Lung microvascular endothelial cell (primary cell): Measurements from ENCODE around the gene DLG1. TPM values are rescaled to one million over a fixed set of nuclear protein-coding genes. Genes with fewer than 3 reads are reported as not detected.

Source experiments
- DNase-seq, 2 donors: peaks; one replicate each; pipeline versions ENCODE4 v3.0.0 to v3.0.0-alpha.2; 2010; ENCODE audit warnings: low read depth in 2 of 2
- total RNA-seq: library from RNA; depleted of rRNA; stranded (reverse); fragments of >200 nt; gene quantifications from 2 replicates; pipeline ENCODE4 v1.2.1, GENCODE V29; 2014

DLG1 gene
- total RNA-seq, 1 donor from 2014 or later = 80.2 TPM

- DNase-seq = peak; percentile 41 to 62
These were observed 19.0 kb upstream of the DLG1 start for GRCh38 chr3:197317250-197317963.

DNA sequence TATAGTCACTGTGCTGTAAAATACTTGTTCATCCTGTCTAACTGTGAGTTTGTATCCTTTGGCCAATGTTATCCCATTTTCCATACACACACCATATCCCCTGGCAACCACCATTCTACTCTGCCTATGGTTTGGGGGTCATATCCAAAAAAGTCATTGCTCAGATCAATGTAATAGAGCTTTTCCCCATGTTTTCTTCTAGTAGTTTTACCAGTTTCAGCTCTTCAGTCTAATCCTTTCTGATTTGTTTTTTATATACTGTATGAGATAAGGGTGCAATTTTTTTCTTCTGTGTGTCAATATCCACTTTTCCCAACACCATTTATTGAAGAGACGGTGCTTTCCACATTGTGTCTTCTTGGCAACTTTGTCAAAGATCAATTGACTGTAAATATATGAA is 14.0 kb upstream of the DLG1 start:
- no peak for DNase-seq

DNA sequence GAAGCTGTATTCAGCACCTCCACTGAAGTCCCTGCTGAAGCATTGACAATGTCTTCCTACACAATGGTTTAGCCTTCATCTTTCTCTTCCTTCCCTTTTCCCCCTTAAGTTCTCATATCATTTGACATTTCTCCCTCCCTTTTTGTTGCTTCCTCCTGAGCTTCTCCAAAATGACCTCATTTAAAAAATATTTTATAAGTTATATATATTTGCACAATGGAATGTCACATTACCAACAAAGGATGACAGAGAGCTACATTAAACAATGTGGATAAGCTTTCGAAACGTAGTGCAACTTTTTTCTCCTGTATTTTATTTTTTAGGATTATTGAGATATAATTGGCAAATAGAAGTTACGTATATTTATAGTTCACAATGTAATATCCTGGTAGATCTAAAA is 13.2 kb upstream of the DLG1 start:
- DNase-seq = no peak

- peak; percentile 24 to 88 for DNase-seq
These were observed 11.3 kb upstream of the DLG1 start for GRCh38 chr3:197309528-197310361.

- peak in 1 of 2 donors; percentile 70 for DNase-seq
These were observed 10.2 kb upstream of the DLG1 start for GRCh38 chr3:197308591-197308990.

GRCh38 chr3:197306374-197307086 is 8.1 kb upstream of the DLG1 start:
- DNase-seq = peak in 1 of 2 donors; percentile 42

DNA sequence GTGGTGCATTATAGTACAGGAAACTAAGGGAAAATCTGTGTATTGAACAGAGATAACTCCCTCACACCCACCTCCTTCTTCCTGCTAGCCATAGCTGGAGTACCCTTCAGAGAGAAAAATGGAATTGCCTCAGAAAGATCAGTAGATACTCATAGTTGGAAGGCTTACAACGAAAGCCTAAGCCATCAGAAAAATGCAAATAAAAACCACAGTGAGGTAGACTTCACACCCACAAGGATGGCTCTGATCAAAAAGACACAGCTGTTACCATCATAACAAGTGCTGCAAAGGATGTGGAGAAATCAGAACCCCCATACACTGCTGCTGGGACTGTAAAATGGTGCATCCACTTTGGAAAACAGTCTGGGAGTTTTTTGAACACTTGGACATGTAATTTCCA is 7.4 kb upstream of the DLG1 start:
- no peak for DNase-seq

GRCh38 chr3:197303452-197303851 is 5.0 kb upstream of the DLG1 start:
- no peak for DNase-seq

- DNase-seq = peak; percentile 14 to 17
These were observed 4.4 kb upstream of the DLG1 start for GRCh38 chr3:197302696-197303341.

- DNase-seq = no peak
These were observed 3.6 kb upstream of the DLG1 start for GRCh38 chr3:197302033-197302432.

DNA sequence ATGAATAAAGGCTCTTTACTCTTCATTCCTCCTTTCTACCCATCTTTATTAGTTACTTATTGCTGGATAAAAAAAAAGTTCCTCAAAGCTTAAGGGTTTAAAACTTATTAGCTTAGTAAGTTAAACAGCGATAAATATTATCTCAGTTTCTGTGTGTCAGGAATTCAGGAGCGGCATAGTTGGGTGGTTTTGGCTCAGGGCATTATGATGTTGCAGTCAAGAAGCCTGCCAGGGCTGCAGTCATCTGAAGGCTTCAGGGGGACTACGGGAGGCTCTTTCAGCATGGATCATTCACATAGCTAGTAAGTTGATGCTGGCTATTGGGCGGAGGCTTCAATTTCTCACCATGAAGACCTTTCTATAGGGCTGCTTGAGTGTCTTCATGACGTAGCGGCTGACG is 1.9 kb upstream of the DLG1 start:
- no peak for DNase-seq

- peak; percentile 37 to 44 for DNase-seq
These were observed 788 bp upstream of the DLG1 start for GRCh38 chr3:197298945-197299854.

DNA sequence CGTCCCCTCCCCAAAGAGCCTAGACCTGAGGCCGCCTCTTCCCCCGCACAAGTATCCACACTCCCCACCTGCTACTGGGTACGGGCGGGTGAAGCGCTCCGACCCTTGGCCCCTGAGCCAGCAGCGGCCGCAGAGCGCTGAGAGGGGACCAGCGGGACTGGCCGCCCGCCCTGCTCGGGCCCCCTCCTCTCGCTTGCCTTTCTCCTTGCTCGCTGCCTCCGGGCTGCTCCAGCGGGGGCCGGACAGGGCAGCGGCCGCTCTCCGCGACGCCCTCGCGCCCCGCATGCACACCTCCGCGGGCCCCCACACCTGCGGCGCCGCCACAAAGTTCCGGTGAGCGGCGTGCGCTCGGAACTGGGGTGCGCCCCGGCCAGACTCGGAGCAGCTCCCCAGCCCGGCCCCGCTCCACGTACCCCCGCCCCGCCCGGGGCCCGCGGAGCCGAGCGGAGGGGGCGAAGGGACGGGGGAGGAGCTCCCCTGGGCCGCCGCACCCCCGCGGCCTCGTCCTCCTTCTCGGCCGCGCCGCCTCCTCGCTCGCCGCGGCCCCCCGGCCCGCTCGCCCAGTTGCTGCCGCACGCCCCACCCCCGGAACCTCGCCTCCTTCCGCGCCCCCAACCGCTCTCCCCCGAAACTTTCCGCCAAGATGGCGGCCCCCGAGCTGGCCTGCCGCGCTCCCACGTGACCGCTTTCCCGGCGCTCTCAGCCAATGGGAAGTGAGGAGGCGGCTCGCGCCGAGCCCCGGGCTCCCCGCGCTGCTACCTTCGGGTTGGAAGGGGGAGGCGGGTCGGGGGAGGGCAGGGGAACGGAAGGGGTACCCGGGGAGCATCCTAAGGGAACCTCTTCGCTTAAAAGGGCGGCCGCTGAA is 704 bp downstream of the DLG1 start:
- peak; percentile 90 for DNase-seq

DNA sequence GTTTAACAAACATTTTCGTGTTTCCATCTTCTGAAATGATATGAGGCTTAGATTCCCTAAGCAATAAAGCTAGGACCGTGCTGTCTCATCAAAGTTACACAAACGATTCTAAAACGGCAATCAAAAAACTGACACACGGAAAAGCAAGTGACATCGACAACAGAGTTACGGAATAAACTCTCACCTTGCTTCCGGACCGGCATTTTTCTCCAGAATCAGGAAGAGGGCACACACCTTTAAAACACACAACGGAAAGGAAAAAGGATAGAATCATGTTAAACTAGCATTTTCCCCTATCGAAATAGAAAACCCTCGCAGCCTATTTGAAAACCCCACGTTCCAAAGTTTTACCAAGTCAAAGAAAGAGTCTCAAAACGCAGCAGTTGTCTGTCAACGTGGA is 1.4 kb downstream of the DLG1 start:
- peak; percentile 17 to 49 for DNase-seq

GRCh38 chr3:197296545-197296944 is 1.9 kb downstream of the DLG1 start:
- DNase-seq = no peak

- peak in 1 of 2 donors; percentile 33 for DNase-seq
These were observed 2.5 kb downstream of the DLG1 start for GRCh38 chr3:197295871-197296270.

GRCh38 chr3:197293605-197294237 is 4.7 kb downstream of the DLG1 start:
- no peak for DNase-seq

GRCh38 chr3:197292648-197293047 is 5.8 kb downstream of the DLG1 start:
- DNase-seq = no peak

DNA sequence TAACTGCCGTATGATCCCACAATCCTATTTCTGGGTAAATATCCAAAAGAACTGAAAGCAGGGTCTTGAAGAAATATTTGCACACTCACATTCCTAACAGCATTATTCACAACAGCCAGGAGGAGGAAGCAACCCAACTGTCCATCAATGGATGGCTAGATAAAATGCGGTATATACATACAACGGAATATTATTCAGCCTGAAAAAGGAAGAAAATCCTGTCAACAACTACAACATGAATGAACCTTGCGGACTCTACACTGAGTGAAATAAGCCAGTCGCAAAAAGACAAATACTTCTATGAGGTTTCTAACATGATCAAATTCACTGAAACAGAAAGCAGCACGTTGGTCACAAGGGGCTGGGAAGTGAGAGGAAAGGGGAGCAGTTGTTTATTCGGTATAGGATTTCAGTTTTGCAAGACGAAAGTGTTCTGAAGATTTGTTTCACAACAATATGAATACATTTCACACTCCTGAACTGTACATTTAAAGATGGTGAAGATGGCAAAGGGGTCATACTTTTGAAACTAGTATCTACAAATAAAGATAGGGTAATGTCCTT is 6.2 kb downstream of the DLG1 start:
- no peak for DNase-seq
